Cardiac atrium fibroblast (primary cell): ENCODE results near the gene SCYL2. TPM values are rescaled to one million over a fixed set of nuclear protein-coding genes. Genes with fewer than 3 reads are reported as not detected.

Experiments used
- total RNA-seq: library from RNA; depleted of rRNA; stranded (reverse); fragments of >200 nt; gene quantifications from 2 replicates; pipeline ENCODE4 v1.2.3, GENCODE V29; 2015

SCYL2 gene, protein sequence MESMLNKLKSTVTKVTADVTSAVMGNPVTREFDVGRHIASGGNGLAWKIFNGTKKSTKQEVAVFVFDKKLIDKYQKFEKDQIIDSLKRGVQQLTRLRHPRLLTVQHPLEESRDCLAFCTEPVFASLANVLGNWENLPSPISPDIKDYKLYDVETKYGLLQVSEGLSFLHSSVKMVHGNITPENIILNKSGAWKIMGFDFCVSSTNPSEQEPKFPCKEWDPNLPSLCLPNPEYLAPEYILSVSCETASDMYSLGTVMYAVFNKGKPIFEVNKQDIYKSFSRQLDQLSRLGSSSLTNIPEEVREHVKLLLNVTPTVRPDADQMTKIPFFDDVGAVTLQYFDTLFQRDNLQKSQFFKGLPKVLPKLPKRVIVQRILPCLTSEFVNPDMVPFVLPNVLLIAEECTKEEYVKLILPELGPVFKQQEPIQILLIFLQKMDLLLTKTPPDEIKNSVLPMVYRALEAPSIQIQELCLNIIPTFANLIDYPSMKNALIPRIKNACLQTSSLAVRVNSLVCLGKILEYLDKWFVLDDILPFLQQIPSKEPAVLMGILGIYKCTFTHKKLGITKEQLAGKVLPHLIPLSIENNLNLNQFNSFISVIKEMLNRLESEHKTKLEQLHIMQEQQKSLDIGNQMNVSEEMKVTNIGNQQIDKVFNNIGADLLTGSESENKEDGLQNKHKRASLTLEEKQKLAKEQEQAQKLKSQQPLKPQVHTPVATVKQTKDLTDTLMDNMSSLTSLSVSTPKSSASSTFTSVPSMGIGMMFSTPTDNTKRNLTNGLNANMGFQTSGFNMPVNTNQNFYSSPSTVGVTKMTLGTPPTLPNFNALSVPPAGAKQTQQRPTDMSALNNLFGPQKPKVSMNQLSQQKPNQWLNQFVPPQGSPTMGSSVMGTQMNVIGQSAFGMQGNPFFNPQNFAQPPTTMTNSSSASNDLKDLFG
- 20.3 and 36.3 TPM in 2 replicates for total RNA-seq

DNA sequence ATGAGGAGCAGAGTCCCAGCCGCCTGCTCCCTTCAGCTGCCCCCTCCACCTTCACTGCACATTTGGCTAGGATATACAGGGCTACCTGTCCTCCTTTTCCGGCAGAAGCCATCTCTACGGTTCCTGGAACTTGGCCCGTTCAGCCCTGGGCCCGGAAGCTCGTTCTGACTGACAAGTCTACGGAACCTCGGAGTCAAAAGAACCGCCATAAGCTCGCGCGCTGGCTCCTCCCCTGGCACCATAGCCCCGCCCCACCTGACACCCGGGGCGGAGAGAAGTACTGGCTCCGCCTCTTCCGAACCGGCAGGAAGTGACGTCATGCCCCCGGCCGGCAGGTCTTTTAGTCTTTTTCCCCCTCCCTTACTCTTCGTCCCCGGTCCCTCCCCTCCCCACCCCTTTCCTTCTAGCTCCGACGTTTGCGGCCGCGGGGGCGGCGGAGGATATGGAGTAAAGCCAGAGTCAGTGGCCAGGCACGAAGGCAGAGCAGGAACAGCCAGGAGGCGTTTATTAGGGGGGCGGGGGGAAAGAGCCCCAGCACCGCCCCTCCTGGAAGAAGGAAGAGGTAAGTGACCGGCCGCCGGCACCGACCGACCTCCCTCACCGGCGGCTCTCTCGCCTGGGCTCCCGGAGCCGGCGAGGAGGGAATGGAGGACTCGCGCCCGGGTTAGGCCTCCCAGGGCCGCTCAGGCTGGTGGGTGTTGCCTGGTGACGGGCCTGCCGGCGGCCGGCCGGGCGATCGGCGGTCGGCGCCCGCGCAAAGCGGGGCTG is at the start of gene SCYL2, which contains the start of gene DEPDC4:
SCYL2 (plus strand) TSS at position 343 of the 768 bp plus-strand sequence. CDS start 15,794 bp downstream, outside the sequence.
DEPDC4 (minus strand) TSS at position 245 of the 768 bp plus-strand sequence; CDS start at position 242, 3 bp downstream.

DNA sequence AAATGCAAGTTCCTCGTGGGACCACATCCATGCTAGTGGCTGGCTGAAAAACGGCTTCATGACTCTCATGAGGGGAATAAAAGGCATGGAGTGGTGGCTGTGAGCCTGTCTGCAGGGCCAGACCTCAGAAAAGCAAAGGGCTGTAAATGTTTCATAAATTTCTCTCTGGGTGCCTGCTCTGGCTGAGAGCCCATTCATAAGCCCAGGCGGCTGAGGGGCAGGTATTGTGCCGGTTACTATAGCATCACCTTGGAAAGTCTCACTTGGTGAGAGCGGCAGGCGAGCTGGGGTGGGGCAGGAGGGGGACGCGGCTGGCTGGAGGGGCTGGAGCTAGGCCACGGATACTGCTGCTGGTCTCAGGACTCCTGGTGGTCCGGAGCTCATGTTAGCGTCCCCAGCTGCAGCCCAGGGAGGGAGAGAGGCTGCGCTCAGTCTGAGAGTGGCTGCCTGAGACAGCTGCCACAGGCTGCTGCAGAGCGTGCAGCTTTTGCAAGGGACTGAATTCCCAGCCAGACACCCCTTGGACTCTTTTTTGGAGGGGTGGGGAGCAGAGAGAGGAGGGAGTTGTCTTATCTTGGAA is 89.8 kb downstream of the SCYL2 start, which contains the start of gene SLC17A8:
SLC17A8 (plus strand) TSS at position 431 of the 580 bp plus-strand sequence. CDS start 318 bp downstream, outside the sequence.

Other genes with a start within 250 kb of the SCYL2 start
- 13.4 and 22.7 TPM in 2 replicates for gene BLTP3B, start 124.3 kb upstream of the SCYL2 start, total RNA-seq
- 7.9 and 10.2 TPM in 2 replicates for gene ACTR6, start 66.4 kb upstream of the SCYL2 start, total RNA-seq
- not detected in 2 replicates for gene DEPDC4, start 98 bp upstream of the SCYL2 start, total RNA-seq
- not detected in 2 replicates for gene SLC17A8, start 89.9 kb downstream of the SCYL2 start, total RNA-seq
- gene NR1H4, start 206.7 kb downstream of the SCYL2 start, total RNA-seq, result not detected in 2 replicates